ENCODE data around the gene EMC6.

Gene EMC6

DNA sequence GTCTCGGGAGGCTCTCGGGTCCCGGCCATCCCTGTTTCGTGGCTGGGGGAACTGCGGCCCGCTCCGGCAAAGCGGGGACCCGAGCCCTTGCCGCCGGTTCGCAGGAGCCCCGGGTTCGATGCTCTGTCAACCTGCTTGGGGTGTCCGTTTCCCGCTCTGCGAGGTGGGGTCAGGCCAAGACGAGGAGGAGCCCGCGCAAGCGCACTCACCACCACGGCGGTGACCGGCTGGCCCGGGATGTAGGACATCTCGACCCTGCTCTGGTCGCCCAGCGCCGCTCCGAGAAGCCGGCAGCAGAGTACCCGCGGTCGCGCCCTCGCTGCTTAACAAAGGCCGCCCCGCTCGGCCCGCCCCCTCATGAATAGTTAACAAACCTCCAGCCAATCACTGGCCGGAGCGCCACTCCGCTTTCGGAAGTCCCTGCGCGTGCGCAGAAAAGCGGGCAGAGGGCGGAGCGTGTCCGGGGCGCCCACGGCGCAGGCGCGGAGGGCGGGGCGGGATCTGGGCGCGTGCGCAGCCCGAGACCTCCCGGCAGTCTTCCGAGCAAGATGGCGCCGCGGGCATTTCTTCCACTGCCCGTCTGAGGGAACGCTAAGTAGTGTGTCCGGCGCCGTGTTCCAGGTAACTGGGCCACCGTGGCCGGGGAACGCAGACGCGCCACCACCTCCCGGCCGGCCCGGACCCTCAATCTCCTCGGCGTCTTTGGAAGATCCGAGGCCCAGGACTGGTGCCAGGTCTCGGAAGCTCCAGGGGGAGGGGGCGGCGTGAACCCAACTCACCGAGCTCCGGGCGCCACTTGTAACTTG lies at the start of gene EMC6, which contains the start of gene TAX1BP3:
EMC6 (plus strand) TSS at position 534 of the 806 bp plus-strand sequence. CDS start 335 bp downstream, outside the sequence.
TAX1BP3 (minus strand) TSS at position 300 of the 806 bp plus-strand sequence; CDS start at position 248, 52 bp downstream.
- DNase-seq (ENCODE audit: low read depth in 2 of 3, low spot score in 2 of 3), result peak; percentile 98 to 100 (median 99)

DNA sequence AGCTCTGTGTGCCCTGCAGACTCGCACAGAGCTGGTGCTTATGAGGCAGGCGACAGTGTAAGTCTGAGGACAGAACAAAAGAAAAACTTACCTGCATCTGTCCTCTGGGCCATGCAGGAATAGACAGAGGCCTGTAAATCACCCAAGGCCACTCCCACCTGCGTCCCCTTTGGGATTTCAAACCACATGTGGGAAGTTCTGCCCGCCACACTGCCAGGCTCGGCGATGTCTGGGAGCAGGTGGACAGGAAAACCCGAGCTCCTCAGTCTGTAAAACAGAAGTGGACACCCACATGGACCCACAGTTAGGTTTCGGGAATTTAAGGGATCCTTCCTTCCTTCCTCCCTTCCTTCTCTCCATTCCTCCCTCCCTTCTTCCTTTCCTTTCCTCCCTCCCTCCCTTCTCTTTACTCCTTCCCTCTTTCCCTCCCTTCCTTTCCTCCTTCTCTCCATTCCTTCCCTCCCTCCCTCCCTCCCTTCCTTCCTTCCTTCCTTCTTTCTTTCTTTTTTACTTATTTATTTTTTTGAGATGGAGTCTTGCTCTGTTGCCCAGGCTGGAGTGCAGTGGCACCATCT lies 47.4 kb upstream of the EMC6 start:
- no peak for DNase-seq (ENCODE audit: low read depth in 2 of 3, low spot score in 2 of 3)

DNA sequence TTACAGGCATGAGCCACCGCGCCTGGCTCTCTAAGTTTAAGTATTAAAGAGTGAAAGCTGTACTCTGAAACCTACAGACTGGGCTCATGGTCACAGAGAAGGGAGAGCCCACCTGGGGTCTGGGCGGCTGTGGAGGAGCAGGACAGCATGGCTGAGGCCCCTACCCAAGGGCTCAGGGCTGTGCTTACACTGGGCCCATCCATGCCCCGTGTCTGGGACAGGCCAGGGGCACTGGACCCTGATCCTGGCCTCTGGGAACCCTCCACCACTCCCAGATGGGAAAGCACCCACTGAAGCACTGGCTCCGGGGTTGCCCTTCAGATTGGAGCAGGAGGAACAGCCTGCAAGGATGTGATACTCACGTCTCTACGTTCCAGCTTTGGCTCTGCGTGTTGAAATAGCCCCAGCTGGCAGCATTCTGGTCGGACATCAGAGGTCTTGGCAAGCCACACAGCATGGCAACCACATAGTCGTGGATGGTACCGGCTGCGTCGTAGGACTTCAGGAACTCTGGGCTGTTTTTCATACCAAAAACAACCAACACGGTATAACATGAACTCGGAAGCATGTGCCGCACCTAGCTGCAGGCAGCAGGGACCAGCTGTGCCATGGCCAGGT lies 45.5 kb upstream of the EMC6 start:
- no peak for DNase-seq (ENCODE audit: low read depth in 2 of 3, low spot score in 2 of 3)

DNA sequence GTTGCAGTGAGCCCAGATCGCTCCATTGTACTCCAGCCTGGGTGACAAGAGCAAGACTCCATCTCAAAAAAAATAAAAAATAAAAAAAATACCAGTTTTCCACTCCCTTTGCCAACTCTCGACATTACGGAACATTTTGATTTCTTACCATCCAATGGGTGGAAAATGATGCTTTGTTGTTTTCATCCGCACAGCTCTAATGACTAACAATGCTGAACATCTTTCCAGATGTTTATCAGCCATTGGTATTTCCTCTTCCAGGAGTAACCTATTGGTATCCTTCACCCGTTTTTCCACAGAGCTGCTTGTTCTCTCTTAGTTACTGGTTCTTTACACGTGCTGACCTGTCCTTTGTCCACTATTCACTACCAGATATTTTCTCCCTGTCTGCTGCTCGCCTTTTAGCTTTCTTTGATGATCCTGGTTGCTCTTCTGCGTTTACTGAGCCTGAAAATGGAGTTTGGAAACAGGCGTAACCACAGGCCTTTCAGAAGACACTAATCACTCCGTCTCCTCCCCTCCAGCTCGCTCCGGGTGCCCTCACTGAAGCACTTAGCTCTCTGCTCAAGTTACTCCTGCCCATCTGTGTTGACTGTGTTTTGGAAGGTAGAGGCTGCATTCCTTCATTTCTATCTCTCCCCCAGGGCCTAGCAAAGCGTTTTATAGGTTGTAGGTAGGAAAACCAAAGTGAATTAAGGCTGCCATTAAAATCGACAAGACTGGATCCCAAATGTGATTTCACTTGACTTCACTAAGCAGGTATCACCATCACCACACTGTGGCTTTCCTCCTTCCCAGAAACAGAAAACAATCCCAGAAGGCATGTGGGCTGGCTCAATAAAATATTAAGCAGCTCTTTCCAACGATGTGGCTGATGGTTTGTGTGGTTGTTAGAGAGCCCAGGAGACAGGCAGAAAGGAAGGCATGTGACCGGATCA lies 41.5 kb upstream of the EMC6 start:
- DNase-seq (ENCODE audit: low read depth in 2 of 3, low spot score in 2 of 3), result no peak

DNA sequence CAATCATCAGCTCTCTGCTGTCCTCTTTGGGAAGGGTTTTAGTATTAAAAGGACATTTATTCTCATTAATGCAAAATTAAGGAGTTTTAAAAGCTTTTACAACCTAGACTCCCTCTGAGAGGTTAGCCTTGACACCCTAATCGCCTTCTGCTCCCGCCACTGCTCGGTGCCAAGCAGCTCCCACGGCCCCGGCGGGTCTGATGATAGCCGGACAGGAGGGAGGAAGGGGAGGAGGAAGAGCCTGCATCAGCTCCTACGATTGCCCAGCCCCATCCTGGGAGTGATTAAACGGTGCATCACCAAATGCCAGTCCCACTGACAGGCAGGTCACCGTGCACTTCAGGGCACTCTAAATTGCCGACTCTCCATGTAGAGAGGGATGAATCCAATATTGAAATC lies 40.8 kb upstream of the EMC6 start:
- no peak for DNase-seq (ENCODE audit: low read depth in 2 of 3, low spot score in 2 of 3)

DNA sequence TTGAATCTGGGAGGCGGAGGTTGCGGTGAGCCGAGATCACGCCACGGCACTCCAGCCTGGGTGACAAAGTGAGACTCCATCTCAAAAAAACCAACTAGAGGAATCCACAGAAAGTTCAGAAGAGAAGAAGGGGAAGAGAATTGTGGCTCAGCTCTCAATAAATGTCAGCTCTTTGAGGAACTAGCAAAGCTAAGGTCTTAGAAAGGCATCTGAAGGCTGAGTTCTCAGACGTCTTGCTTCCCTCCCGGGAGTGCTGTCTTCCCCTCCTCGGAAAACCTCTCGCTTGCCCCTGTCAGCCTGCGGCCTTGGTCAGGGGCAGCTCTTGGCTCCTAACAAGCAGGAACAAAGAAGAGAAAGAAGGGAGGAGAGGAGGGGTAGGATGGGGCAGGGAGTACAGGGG lies 37.8 kb upstream of the EMC6 start:
- no peak for DNase-seq (ENCODE audit: low read depth in 2 of 3, low spot score in 2 of 3)

DNA sequence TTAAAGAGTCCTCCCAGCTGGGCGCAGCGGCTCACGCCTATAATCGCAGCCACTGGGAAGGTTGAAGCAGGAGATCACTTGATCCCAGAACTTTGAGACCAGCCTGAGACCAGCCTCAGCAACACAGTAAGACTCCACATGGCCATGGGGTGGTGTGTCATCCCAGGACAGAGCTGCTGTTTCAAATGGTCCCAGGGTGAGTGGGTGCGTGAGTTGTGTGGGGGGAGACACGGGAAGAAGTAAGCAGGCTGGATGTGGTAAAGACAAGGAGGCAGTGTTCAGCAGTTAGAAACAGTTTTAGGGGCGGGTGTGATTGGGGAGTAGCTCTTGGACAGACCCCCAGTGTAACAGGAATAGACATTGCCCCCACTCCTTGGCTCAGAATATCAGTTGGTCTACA lies 36.3 kb upstream of the EMC6 start:
- no peak for DNase-seq (ENCODE audit: low read depth in 2 of 3, low spot score in 2 of 3)

DNA sequence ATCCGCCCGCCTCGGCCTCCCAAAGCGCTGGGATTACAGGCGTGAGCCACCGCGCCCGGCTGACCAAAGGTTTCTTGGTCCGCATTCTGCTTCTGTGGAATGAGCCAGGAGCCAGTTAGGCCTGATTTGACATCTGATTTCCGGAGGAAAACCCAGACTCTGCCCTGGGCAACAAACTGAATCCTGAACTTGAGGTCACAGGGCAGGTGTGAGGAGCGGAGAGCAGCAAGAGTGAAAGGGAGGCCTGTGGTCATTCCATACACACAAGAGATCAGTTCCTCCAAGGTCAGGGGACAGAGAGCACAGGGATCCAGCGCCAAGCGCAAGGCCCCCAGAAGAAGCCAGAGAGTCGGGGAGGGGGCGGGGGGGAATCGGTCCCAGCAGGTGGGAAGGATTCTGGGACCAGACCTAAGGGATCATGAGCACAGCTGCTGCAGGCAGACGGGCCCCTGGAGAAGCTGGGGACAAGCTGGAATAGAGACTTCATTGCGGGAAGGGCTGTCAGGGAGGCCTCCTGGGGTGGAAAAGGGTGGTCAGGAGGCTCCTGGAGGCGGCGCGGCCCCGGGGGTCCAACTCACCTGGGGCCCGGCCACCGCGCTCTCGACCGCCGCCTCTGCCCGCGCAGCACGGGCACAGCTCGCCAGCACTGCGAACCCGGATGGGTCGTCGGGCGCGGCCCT lies 33.0 kb upstream of the EMC6 start:
- DNase-seq (ENCODE audit: low read depth in 2 of 3, low spot score in 2 of 3), result peak in 1 of 3 experiments; percentile 16

DNA sequence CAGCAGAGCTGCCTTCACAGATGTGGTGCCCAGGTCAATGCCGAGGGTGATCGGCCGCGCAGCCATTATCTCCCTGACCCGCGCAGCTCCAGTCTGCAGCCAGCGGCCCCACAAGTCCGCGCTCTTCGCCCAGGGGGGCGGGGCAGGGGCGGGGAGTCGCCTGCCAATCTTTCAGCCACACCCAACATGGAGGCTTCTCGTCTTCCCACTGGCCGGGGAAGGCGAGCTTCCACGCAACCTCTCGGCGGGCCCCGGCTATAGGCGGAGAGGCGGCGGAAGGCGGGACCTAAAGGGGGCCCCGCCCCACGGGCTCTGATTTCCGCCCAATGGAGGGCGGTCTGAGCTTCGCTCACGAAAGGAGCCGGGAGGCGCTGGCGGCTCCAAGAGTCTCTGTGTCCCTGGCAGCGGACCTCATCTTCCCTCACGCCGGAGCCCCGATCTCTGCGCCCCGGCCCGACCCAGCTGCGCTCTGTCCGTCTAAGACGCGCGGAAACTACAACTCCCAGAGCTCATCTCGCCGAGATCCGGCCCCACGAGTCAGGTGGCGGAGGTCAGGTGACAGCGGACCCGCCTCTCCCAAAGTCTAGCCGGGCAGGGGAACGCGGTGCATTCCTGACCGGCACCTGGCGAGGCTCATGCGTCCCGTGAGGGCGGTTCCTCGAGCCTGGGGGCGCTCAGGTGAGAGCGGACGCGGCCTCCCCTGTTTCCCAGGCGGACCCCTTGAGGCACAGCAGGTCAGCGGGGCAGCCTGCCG lies 32.3 kb upstream of the EMC6 start, which contains the start of the genes CTNS and SHPK:
CTNS (plus strand) TSS at position 607 of the 754 bp plus-strand sequence. CDS start 3,447 bp downstream, outside the sequence.
SHPK (minus strand) TSS at position 97 of the 754 bp plus-strand sequence; CDS start at position 66, 31 bp downstream.
- peak; percentile 75 to 91 (median 87) for DNase-seq (ENCODE audit: low read depth in 2 of 3, low spot score in 2 of 3)

DNA sequence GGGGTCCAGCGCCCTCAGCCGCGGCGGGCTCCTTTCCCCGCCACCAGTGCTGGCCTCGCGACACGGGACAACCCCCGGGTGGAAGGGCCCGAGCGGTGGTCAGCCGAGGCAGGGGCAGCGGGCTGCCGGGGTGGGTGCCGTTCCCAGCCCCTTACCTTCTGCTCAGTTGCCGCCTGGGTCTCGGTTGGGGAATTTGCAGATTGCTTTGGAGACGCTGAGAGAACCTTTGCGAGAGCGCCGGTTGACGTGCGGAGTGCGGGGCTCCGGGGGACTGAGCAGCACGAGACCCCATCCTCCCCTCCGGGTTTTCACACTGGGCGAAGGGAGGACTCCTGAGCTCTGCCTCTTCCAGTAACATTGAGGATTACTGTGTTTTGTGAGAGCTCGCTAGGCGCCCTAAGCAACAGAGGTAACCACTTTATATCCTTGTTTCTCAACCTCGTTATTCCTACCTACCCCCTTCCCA lies 31.7 kb upstream of the EMC6 start:
- DNase-seq (ENCODE audit: low read depth in 2 of 3, low spot score in 2 of 3), result no peak

DNA sequence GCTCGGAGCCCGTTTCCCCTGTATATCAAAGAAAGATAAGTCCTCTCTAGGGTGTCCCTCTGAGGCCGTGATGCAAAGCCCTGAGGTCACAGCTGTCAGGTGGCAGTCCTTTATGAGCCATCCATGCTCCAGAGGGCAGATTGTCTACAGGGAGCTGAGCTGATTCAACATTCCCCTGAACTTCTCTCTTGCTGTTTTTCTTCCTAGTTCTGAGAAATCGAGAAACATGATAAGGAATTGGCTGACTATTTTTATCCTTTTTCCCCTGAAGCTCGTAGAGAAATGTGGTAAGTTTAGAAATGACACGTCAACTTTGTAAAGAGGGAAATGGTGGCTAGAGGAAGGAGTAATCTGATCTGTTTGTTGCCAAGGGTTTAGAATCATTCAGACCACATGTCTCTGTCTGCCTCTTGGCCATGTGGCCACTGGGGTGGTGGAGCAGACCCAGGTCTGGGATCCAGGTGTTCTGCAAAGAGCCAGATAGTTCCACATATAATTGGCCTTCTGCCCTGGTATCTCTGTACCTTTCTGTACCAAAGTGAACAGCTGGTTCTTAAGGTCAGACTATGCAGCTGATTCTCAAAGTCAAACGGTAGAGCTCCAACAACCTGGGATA lies 28.5 kb upstream of the EMC6 start:
- DNase-seq (ENCODE audit: low read depth in 2 of 3, low spot score in 2 of 3), result peak in 1 of 3 experiments; percentile 23

DNA sequence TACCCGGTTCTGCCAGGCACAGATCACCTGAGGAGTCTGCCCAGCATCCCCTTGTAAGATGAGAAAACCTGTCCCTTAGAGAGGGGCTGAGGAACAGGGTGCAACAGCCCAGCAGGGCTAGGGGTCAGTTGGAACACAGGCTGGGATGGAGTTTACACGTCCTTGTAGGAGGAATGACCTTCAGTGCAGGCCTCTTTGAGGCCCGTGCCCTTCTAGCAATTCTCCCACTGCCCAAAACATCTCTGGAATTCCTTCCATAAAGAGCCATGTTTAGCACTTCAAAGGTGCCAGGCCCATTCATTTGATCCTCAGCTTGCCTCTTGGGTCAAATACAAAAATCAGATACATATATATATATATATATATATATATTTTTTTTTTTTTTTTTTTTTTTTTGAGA lies 27.6 kb upstream of the EMC6 start:
- DNase-seq (ENCODE audit: low read depth in 2 of 3, low spot score in 2 of 3), result no peak

DNA sequence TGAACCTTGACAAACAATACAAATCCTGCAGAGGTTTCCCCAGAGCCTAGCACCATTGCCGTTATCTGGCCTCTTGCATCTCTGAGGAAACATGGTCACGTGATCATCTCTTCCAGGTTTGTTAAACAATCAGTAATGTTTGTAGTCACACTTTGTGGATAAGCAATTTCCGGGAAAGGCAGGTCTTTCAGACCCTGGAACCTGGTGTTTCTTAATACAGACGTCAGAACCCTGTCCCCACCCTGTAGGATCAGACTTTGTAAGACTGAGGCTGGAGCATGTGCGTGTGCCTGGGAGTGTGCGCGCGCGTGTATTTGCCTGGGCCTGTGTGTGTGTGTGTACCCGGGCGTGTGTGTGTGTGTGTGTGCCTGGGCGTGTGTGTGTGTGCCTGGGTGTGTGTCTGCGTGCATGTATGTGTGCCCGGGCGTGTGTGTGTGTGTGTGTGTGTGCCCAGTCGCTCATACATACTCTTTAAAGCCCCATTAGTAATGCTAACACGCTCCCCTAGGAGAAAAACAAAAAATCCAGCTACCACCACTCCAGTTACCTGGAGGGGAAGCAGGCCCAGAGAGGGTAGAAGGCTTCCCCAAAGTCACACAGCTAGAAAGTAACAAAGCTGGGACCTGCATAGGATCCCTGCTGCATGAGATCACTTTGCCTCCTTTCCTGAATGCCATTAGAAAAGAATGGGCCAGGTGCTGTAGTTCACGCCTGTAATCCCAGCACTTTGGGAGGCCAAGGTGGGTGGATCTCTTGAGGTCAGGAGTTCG lies 26.7 kb upstream of the EMC6 start:
- DNase-seq (ENCODE audit: low read depth in 2 of 3, low spot score in 2 of 3), result no peak

DNA sequence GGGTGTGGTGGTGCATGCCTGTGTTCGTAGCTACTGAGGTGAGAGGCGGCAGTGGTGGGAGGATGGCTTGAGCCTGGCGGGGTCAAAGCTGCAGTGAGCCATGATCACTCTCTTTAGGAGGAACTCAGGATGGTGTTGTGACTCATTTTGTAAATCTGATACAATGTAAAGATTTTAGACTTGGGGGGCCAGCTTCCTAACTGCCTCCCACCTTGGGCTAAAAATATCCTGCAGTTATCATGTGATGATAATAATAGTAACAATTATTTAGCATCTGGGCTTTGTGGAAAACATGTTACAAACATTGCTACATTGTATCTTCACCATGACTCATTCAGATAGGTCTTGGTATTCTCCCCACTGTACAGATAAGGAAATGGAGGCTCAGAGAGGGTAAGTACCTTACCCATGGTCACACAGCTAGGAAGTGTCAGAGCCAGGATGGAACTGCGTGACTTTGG lies 24.7 kb upstream of the EMC6 start:
- DNase-seq (ENCODE audit: low read depth in 2 of 3, low spot score in 2 of 3), result no peak

DNA sequence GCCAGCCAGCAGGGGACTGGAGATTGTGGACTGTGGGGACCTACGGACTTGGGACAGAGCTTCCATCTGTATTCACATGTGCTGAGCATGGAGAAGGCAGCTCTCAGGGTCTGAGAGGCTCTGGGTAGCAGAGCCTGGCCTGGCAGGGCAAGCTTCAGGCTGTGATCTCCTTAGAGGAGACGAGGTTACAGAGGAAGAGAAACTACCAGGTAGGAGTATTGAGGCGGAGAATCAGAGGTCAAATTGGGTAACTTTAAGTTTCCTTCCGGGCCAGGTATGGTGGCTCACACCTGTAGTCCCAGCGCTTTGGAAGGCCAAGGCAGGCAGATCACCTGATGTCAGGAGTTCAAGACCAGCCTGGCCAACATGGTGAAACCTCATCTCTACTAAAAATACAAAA lies 23.3 kb upstream of the EMC6 start:
- no peak for DNase-seq (ENCODE audit: low read depth in 2 of 3, low spot score in 2 of 3)

DNA sequence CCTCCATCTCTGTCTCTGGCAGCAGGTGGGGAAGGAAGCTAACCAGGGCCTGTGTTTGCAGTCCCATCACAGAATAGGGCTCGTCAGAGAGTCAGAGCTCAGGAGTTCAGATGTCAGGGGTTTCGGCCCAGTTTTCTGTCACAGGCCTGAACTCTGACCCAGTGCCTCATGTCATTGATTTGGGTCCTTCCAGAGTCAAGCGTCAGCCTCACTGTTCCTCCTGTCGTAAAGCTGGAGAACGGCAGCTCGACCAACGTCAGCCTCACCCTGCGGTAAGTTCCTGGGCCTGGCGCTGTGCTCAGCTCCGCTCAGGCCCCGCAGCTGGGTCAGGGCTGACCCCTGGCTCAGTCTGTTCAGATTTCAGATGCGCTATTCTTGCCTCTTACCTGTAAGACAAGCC lies 21.4 kb upstream of the EMC6 start:
- DNase-seq (ENCODE audit: low read depth in 2 of 3, low spot score in 2 of 3), result no peak

DNA sequence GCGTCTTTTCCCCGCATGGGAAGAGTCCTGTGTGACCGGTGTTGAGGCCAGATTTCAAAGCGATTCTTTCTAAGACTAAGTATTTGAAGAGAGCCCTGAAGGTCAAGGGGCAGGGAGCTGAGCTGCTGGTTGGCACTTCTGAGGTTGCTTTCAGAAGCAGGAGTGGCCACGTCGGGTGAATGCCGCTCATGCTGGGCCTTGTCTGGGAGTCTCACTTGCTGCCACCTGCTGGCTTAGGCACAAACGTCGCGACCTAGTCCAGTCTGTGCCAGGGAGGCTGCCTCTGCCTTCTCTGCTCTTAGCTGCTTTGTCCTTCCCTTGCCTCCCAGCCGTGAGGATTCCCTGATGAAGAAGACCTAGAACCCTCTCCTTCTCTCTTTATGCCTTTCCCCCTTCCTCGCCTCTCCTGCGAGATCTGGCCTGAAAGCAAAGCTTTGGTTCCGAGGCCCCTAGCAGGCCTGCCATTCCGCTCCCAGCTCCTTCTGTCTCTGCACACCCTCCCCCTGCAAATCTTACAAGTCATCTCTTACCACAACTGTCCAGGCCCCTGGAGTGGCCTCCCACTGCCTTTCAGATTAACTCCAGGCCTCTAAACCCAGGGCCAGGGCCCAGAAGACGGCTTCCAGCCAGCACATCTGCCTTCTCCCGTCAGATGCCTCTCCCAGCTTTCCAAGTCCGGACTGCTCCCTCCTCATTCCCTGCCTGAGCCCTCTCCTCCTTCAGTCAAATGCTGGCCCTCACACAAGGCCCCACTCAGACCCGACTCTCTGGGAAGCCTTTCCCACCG lies 20.6 kb upstream of the EMC6 start:
- no peak for DNase-seq (ENCODE audit: low read depth in 2 of 3, low spot score in 2 of 3)
